ENCODE measurements around the gene MAST4. TPM values are rescaled to one million over a fixed set of nuclear protein-coding genes. Genes with fewer than 3 reads are reported as not detected.

MAST4 gene
- total RNA-seq, 1 experiment from 2014 or later, result 10.9 TPM

DNA sequence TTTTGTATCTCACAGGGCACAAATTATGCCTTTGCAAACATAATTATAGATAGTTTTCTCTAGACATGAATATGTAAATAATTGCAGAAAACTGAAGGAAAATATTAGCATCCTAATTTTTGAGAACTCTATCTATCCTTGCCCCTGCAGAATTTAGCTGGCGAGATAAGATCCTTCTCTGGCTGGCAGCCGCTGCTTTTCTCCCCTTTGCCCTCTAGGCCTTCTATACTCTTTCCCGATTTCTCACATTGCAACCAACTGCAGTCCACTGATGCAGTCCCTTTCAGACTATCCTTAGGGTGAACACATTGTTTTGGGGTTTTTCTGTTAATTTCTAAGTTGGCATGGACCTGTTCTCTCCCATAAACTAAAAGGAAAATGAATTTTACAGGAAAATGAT lies 509.1 kb downstream of the MAST4 start:
- CTCF ChIA-PET, result no interaction called here
- Mint-ChIP-seq H3K27me3 (ENCODE audit: unreplicated experiment) (no peaks in the 10 kb centered on the region), H3K27ac (ENCODE audit: unreplicated experiment) (no peak overlapping the region), H3K36me3 (ENCODE audit: insufficient read depth, unreplicated experiment) (no peaks in the 10 kb centered on the region), H3K4me1 (ENCODE audit: low read depth, unreplicated experiment) (no peaks in the 10 kb centered on the region), H3K4me3 (ENCODE audit: low read depth, unreplicated experiment) (no peak overlapping the region), H3K9me3 (ENCODE audit: low read depth, unreplicated experiment) (no peaks in the 10 kb centered on the region)
- BruUV-seq (replicated peaks), result no TSS peak
- TF ChIP-seq, protein P1, sequence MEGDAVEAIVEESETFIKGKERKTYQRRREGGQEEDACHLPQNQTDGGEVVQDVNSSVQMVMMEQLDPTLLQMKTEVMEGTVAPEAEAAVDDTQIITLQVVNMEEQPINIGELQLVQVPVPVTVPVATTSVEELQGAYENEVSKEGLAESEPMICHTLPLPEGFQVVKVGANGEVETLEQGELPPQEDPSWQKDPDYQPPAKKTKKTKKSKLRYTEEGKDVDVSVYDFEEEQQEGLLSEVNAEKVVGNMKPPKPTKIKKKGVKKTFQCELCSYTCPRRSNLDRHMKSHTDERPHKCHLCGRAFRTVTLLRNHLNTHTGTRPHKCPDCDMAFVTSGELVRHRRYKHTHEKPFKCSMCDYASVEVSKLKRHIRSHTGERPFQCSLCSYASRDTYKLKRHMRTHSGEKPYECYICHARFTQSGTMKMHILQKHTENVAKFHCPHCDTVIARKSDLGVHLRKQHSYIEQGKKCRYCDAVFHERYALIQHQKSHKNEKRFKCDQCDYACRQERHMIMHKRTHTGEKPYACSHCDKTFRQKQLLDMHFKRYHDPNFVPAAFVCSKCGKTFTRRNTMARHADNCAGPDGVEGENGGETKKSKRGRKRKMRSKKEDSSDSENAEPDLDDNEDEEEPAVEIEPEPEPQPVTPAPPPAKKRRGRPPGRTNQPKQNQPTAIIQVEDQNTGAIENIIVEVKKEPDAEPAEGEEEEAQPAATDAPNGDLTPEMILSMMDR (IDR thresholded peaks at IDR 0.05; ENCODE audit: unreplicated experiment), result no peak
- no peak for DNase-seq
- intact Hi-C loops (cut with micrococcal nuclease; ENCODE audit: unreplicated experiment), result loop anchor here (2.0 kb wide), 1 partner anchor 38 kb away; no protein-coding TSS in a partner anchor

DNA sequence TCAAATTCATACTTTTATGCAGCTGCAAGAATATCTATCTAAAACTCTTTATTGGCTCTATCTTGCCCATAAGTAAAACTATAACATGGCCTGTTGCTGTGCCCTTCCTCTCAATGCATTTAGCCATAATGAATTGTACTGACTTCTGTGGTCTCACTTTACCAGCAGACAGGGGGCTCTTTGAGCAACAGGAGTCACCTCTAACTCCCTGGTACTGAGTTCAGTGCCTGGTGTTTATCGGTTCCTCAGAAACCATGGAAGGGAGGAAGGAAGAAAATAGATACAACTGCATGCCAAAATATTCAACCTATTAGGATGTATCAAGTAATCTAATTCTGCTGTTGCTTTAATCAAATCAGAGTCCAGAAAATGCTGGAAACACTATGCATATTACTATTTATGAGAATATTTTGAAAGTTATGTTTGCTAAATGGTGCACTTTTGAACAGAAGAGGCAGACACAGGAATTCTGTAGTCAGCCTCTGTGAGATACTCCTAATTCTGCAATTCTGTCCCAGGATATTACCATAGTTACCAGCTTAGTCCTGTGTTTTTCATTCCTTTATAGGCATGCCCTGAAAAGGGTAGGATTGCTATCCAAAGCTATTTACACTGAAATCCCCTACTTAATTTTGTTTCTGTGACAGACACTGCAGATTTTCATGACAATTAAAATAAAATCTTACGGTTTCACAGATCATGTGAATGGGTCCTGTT lies 510.6 kb downstream of the MAST4 start:
- no peak for DNase-seq
- Mint-ChIP-seq H3K36me3 (ENCODE audit: insufficient read depth, unreplicated experiment) (no peaks in the 10 kb centered on the region), H3K27ac (ENCODE audit: unreplicated experiment) (no peak overlapping the region), H3K4me1 (ENCODE audit: low read depth, unreplicated experiment) (no peaks in the 10 kb centered on the region), H3K4me3 (ENCODE audit: low read depth, unreplicated experiment) (no peak overlapping the region), H3K27me3 (ENCODE audit: unreplicated experiment) (no peaks in the 10 kb centered on the region), H3K9me3 (ENCODE audit: low read depth, unreplicated experiment) (no peaks in the 10 kb centered on the region)
- intact Hi-C loops (cut with micrococcal nuclease; ENCODE audit: unreplicated experiment), result no loop called here
- BruUV-seq (replicated peaks), result no TSS peak
- CTCF ChIA-PET, result no interaction called here
- TF ChIP-seq, protein P1 (IDR thresholded peaks at IDR 0.05; ENCODE audit: unreplicated experiment), result no peak

DNA sequence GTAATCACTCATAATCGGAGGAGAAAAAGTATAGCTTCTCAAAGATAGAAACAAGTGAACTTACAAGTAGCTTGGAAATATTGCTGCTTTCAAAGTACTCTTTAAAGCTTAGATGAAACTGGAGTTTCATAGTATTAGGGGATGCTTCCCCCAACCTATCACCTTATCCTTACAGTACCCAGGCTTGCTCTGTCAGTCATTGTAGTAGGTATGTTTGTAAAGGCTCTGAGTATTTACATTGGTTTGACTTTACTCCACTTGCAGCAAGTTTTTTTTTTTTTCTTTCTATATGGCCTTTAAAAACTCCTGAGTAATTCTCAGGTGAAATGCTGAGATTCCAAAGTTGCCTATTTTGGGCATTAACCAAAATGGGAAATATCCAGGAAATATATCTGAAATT lies 515.6 kb downstream of the MAST4 start:
- TF ChIP-seq, protein P1 (IDR thresholded peaks at IDR 0.05; ENCODE audit: unreplicated experiment), result no peak
- Mint-ChIP-seq H3K27me3 (ENCODE audit: unreplicated experiment) (no peaks in the 10 kb centered on the region), H3K9me3 (ENCODE audit: low read depth, unreplicated experiment) (no peaks in the 10 kb centered on the region), H3K4me3 (ENCODE audit: low read depth, unreplicated experiment) (no peak overlapping the region), H3K4me1 (ENCODE audit: low read depth, unreplicated experiment) (no peaks in the 10 kb centered on the region), H3K27ac (ENCODE audit: unreplicated experiment) (no peak overlapping the region), H3K36me3 (ENCODE audit: insufficient read depth, unreplicated experiment) (no peaks in the 10 kb centered on the region)
- intact Hi-C loops (cut with micrococcal nuclease; ENCODE audit: unreplicated experiment), result no loop called here
- no TSS peak for BruUV-seq (replicated peaks)
- no peak for DNase-seq
- CTCF ChIA-PET, result interaction anchor here (0.7 kb wide), 2 partner anchors 18 to 244 kb away, joined by 3 read pairs; no protein-coding TSS in a partner anchor

DNA sequence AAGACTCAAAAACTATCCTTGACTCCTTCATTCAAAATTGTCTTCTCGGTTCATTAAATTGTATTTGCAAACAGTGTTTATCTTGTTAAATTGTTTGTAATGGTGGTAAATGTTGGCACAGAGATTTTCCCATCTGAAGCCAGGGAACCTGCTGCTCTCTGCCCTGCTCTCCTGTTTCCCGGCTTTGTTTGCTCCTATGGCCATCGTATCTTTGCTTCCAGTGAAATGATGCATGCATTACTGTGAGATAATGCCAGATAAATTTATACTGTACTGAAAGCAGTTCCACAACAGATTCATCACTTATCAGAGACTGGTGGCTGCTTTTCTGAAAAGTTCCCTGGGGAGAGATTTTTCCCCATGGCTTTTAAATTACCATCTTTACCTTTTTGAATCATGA lies 519.1 kb downstream of the MAST4 start:
- H3K27me3 Mint-ChIP-seq (ENCODE audit: unreplicated experiment), result no peaks in the 10 kb centered on the region
- BruUV-seq (replicated peaks), result no TSS peak
- H3K9me3 Mint-ChIP-seq (ENCODE audit: low read depth, unreplicated experiment), result no peaks in the 10 kb centered on the region
- no peak overlapping the region for H3K27ac Mint-ChIP-seq (ENCODE audit: unreplicated experiment)
- TF ChIP-seq, protein P1 (IDR thresholded peaks at IDR 0.05; ENCODE audit: unreplicated experiment), result no peak
- no peak overlapping the region for H3K4me3 Mint-ChIP-seq (ENCODE audit: low read depth, unreplicated experiment)
- CTCF ChIA-PET, result no interaction called here
- no peaks in the 10 kb centered on the region for H3K36me3 Mint-ChIP-seq (ENCODE audit: insufficient read depth, unreplicated experiment)
- intact Hi-C loops (cut with micrococcal nuclease; ENCODE audit: unreplicated experiment), result no loop called here
- H3K4me1 Mint-ChIP-seq (ENCODE audit: low read depth, unreplicated experiment), result no peaks in the 10 kb centered on the region
- DNase-seq, result no peak
